Cardiac fibroblast (primary cell): ENCODE measurements around the gene EPHB2.

Experiments
- DNase-seq, 2 donors: peaks; one replicate each; pipeline versions ENCODE4 v3.0.0 to v3.0.0-alpha.2; 2010; ENCODE audit warnings: low read depth in 2 of 2
- H3K4me3 ChIP-seq, 2 donors: replicated peaks in 1 of 2; 1 replicate in 1 of 2; 2 replicates in 1 of 2; pipeline ENCODE4 v1.5.1; 2011; ENCODE audit warnings: low read depth in 2 of 2, low read length in 2 of 2, mild to moderate bottlenecking in 2 of 2, moderate library complexity in 1 of 2
- CTCF ChIP-seq: IDR thresholded peaks from one replicate; pipeline ENCODE4 v1.5.1; 2011; ENCODE audit warnings: low read depth, mild to moderate bottlenecking, low read length, inconsistent platforms

EPHB2 gene

GRCh38 chr1:22721122-22721873 lies 10.7 kb downstream of the EPHB2 start:
- no peak for DNase-seq
- H3K4me3 ChIP-seq, result no peak overlapping the region
- TF ChIP-seq CTCF, result no peak

- TF ChIP-seq CTCF, result no peak
- no peak for DNase-seq
- H3K4me3 ChIP-seq, result no peak overlapping the region
Measured at GRCh38 chr1:22722901-22723550, 12.4 kb downstream of the EPHB2 start.

GRCh38 chr1:22727873-22728272 lies 17.2 kb downstream of the EPHB2 start:
- DNase-seq, result no peak
- TF ChIP-seq CTCF, result no peak
- H3K4me3 ChIP-seq, result no peak overlapping the region

- no peak for TF ChIP-seq CTCF
- H3K4me3 ChIP-seq, result no peak overlapping the region
- DNase-seq, result no peak
Measured at GRCh38 chr1:22728751-22729399, 18.2 kb downstream of the EPHB2 start.

- no peak for TF ChIP-seq CTCF
- no peak overlapping the region for H3K4me3 ChIP-seq
- DNase-seq, result no peak
Measured at GRCh38 chr1:22729400-22729773, 18.7 kb downstream of the EPHB2 start.

GRCh38 chr1:22729912-22730311 lies 19.3 kb downstream of the EPHB2 start:
- no peak overlapping the region for H3K4me3 ChIP-seq
- no peak for DNase-seq
- TF ChIP-seq CTCF, result no peak
